ENCODE measurements around the gene MRPL46. TPM values are rescaled to one million over a fixed set of nuclear protein-coding genes. Genes with fewer than 3 reads are reported as not detected.

Gene MRPL46
- total and polyA plus RNA-seq, 2 experiments from 2014 or later: 32.9 to 59.4 TPM

DNA sequence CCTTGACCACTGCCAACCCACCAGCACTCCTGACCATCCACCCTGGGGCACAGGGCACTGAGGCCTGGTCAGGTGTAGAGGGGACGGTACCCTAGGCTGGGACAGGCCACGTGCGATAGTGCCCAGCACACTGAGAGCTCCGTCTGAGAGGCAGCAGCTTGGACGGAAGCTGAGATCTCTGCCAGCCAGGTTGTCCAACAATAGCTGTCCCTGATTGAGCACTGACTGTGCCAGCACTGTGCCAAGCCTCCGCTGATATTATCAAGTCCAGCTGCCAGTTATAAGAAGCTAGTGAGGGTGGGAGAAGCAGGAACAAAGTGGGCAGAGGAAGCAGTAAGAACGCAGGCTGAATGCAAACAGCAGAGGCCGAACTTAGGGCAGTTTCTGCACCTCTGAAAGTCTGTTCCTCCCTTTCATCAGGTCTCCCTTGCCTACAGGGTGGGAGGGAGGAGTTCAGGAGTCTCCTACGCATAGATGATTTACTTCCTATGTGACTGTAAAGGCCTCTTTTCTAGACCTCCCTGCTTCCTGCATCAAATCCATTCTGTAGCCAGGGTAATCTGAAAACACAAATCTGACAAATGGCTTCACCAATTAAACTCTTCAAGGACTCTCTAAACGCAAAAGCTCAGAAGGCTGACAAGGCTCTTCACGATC, 30.0 kb upstream of the MRPL46 start:
- Histone ChIP-seq H3K4me3 (no peak overlapping the region), H3K9me3 (ENCODE audit: low read depth) (no peaks in the 10 kb centered on the region), H3K27me3 (no peaks in the 10 kb centered on the region), H3K36me3 (no peaks in the 10 kb centered on the region), H3K4me1 (ENCODE audit: low read depth) (peaks cover 23% of the 10 kb centered on the region), H3K27ac (no peak overlapping the region)
- no peak for DNase-seq (ENCODE audit: low read depth in 1 of 2, low spot score in 1 of 2)
- TF ChIP-seq, protein P1, sequence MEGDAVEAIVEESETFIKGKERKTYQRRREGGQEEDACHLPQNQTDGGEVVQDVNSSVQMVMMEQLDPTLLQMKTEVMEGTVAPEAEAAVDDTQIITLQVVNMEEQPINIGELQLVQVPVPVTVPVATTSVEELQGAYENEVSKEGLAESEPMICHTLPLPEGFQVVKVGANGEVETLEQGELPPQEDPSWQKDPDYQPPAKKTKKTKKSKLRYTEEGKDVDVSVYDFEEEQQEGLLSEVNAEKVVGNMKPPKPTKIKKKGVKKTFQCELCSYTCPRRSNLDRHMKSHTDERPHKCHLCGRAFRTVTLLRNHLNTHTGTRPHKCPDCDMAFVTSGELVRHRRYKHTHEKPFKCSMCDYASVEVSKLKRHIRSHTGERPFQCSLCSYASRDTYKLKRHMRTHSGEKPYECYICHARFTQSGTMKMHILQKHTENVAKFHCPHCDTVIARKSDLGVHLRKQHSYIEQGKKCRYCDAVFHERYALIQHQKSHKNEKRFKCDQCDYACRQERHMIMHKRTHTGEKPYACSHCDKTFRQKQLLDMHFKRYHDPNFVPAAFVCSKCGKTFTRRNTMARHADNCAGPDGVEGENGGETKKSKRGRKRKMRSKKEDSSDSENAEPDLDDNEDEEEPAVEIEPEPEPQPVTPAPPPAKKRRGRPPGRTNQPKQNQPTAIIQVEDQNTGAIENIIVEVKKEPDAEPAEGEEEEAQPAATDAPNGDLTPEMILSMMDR (IDR thresholded peaks at IDR 0.05; ENCODE audit: low read depth, low read length): no peak

DNA sequence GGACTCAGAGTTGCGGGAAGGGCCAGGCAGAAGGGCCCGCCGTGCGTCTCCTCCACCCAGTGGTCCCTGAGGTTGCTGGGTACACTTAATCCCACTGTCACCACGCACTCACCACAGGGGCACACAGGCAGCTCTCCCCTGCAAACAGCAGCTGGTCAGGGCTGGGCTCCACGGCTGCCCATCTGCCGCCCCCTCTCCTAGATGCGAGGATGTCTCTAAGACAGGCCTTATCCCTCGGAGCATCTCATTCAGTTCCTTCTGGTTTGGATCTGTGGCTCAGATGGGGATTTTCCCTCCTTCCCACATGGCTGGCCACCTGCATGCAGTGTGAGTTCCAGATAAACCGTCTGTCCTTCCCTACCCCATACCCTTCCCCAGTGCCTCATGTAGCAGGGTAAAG, 26.7 kb upstream of the MRPL46 start:
- DNase-seq (ENCODE audit: low read depth in 1 of 2, low spot score in 1 of 2): no peak
- no peaks in the 10 kb centered on the region for H3K9me3 ChIP-seq (ENCODE audit: low read depth)
- no peak overlapping the region for H3K27ac ChIP-seq
- no peak overlapping the region for H3K4me3 ChIP-seq
- TF ChIP-seq, protein P1 (IDR thresholded peaks at IDR 0.05; ENCODE audit: low read depth, low read length): no peak
- peaks cover 16% of the 10 kb centered on the region for H3K4me1 ChIP-seq (ENCODE audit: low read depth)
- H3K36me3 ChIP-seq: no peaks in the 10 kb centered on the region
- H3K27me3 ChIP-seq: no peaks in the 10 kb centered on the region

DNA sequence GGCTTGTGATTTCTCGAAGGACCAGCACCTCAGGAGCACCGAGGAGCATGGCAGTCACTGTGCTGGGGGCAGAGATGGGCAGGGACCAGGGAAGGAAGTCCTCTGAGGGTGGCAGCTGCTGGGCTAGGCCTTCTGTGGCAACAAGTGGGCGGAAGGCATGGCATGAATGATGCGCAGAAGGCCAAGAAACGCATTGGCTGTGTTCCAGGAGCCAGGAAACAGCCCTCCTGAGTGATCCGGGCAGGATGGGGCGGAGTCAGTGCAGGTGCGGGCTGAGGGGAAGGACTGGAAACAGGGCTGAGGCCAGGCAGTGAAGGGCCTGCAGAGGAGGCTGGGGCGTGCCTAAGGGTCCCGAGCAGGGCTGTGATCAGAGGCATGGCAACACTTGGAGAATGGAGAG, 24.0 kb upstream of the MRPL46 start:
- no peak overlapping the region for H3K4me3 ChIP-seq
- H3K27me3 ChIP-seq: no peaks in the 10 kb centered on the region
- no peaks in the 10 kb centered on the region for H3K9me3 ChIP-seq (ENCODE audit: low read depth)
- no peak for DNase-seq (ENCODE audit: low read depth in 1 of 2, low spot score in 1 of 2)
- no peaks in the 10 kb centered on the region for H3K36me3 ChIP-seq
- H3K27ac ChIP-seq: no peak overlapping the region
- H3K4me1 ChIP-seq (ENCODE audit: low read depth): peaks cover 13% of the 10 kb centered on the region
- TF ChIP-seq, protein P1 (IDR thresholded peaks at IDR 0.05; ENCODE audit: low read depth, low read length): no peak

DNA sequence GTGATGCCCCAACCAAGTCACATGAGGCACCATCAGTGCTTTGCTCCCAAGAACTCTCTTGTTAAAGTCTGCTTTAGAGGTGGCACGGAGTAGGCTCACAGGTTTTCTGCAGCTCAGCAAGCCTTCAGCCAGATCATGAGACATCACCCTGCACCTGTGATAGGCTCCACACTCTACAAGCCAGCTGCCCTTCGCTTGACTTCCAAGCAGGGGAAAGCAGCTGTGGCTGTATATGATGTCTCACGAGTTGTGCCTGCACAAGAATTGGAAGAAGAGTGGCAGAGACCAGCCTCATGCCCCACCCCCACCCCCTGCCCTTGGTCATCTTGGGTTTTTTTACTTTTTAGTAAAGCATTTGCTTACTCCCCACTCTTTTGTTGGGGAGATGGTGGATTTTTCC, 22.8 kb upstream of the MRPL46 start:
- H3K27me3 ChIP-seq: no peaks in the 10 kb centered on the region
- H3K4me3 ChIP-seq: no peak overlapping the region
- no peaks in the 10 kb centered on the region for H3K9me3 ChIP-seq (ENCODE audit: low read depth)
- H3K4me1 ChIP-seq (ENCODE audit: low read depth): peaks cover 4% of the 10 kb centered on the region
- no peak overlapping the region for H3K27ac ChIP-seq
- TF ChIP-seq, protein P1 (IDR thresholded peaks at IDR 0.05; ENCODE audit: low read depth, low read length): no peak
- H3K36me3 ChIP-seq: no peaks in the 10 kb centered on the region
- no peak for DNase-seq (ENCODE audit: low read depth in 1 of 2, low spot score in 1 of 2)

DNA sequence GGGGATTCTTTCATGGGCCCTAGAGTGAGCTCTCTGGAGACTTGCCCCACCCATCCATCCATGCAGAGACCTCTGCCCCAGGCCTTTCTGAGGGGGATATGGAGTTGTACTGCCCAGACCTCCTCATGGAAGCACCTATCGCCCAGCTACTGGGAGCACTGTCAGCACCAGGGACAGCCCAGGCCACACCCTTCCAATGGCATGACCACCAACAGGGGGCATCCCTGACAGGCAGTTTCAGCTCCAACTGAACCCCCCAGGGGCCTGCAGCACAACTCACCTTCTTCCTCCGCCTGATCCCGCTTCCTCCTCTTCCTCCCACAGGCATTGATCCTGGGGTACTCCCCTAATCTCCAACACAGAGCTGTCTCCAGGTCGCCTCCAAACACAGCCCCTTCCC, 22.1 kb upstream of the MRPL46 start:
- Histone ChIP-seq H3K9me3 (ENCODE audit: low read depth) (no peaks in the 10 kb centered on the region), H3K4me3 (no peak overlapping the region), H3K36me3 (no peaks in the 10 kb centered on the region), H3K4me1 (ENCODE audit: low read depth) (no peaks in the 10 kb centered on the region), H3K27ac (no peak overlapping the region), H3K27me3 (no peaks in the 10 kb centered on the region)
- TF ChIP-seq, protein P1 (IDR thresholded peaks at IDR 0.05; ENCODE audit: low read depth, low read length): no peak
- no peak for DNase-seq (ENCODE audit: low read depth in 1 of 2, low spot score in 1 of 2)

Data from cardiac muscle cell (in vitro differentiated cells and primary cell).